T1000 (cell line): ENCODE measurements around the gene ZNF614.
"Not testable (repeated sequence)": the region's sequence is repeated elsewhere in the genome, so short reads cannot be mapped to it uniquely, and the experiment has no call there.

ENCODE experiments used
- DNase-seq: peaks from one replicate; lab custom pipeline; 2025; ENCODE audit warnings: mixed read lengths; lab: John Stamatoyannopoulos, UW

The ZNF614 gene

GRCh38 chr19:51986309-51987291, 41.6 kb downstream of the ZNF614 start, which contains the start of gene ZNF350:
Gene ZNF350, minus strand, starts transcription at chr19:51986840. Its CDS starts 12,480 bp downstream, at chr19:51974360.
- peak; percentile 73 for DNase-seq

- no peak for DNase-seq
Measured at GRCh38 chr19:51983361-51983760, 44.8 kb downstream of the ZNF614 start.

DNA sequence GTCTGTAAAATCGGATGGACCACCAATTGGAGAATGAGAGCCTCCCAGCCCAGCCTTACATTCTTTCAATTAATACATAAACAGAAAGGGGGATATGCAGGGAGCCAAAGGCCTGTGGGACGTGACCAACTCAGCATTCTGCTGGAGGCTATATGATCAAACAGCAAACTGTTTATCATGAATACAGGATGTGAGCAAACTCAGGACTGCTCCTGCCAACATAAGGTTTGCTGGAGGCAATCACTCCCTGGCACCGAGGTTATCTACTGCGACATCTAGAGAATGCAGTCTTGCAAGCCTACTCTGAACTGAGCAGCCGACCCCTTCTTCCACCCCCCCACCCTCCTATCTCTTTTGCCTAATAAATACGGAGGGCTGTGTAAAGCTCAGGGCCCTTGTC, 47.3 kb downstream of the ZNF614 start:
- DNase-seq = peak; percentile 54

DNA sequence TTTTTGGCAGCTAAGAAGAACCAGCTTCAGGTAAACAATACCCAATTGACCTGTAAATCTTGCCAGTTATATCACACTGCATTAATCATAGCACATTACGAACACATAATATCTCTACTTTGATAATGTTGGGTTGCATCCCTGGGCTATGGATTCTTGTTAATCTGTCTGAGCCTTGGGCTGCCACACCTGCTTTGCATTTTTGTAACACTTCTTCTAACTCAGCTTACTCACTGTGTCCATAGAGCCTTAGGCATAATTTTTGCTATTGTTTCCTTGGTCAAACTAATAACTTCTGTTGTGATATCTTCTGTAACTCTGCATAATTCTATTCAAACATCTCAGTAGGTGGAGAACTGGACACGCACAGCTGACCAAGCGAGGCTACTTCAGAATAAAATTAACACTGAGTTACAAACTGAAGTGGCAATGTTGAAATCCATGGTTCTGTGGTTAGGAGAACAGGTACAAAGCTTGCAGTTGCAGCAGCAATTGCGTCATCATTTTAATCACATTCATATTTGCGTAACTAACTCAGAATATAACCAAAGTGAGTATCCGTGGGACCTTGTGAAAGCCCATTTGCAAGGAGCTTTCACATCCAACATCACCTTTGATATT, 48.0 kb downstream of the ZNF614 start:
- no peak for DNase-seq

- DNase-seq = no peak
Measured at GRCh38 chr19:51978882-51979281, 49.3 kb downstream of the ZNF614 start.

GRCh38 chr19:51977346-51977745, 50.8 kb downstream of the ZNF614 start:
- no peak for DNase-seq

DNA sequence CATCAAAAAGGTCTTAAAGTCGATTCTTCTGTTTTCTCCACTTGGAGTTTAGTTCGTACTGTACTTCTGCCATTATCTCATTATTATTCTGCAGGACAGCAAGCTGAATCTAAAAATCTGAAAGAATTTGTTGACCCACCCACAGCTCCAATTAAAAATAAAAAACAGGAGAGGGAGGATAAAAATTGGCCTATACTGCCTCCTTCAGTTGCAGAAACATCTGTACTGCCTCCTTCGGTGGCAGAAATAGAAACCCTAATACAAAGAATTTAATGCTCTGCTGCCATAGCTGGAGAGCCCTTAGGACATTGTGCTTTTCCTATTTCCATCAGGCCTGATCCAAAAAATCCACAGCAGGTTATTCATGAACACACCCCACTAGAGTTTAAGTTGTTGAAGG, 51.3 kb downstream of the ZNF614 start:
- DNase-seq = no peak

DNA sequence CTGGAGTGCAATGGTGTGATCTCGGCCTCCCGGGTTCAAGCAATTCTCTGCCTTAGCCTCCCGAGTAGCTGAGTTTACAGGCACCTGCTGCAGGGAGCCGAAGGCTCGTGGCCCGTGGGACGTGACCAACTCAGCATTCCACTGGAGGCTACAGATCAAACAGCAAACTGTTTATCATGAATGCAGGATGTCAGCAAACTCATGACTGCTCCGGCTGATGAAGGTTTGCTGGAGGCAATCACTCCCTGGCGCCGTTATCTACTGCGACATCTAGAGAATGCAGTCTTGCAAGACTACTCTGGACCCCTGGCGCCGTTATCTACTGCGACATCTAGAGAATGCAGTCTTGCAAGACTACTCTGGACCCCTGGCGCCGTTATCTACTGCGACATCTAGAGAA, 52.4 kb downstream of the ZNF614 start:
- DNase-seq = not testable (repeated sequence)

DNA sequence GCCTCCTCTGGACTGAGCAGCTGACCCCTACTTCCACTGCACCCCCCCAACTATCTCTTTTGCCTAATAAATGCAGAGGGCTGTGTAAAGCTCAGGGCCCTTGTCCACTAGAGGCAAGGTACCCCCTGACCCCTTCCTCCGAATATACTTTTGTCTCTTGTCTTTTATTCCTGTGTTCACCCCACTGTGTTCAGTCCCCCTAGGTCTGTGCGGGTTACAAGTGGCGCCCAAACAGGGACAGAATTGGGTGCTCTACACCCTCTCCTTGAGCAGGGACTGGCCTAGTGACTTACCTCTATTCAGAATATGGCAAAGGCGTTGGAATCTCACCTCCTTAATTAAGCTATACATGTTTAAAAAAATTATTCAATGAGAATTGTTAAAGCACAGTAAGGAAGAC, 56.6 kb downstream of the ZNF614 start:
- DNase-seq = no peak

DNA sequence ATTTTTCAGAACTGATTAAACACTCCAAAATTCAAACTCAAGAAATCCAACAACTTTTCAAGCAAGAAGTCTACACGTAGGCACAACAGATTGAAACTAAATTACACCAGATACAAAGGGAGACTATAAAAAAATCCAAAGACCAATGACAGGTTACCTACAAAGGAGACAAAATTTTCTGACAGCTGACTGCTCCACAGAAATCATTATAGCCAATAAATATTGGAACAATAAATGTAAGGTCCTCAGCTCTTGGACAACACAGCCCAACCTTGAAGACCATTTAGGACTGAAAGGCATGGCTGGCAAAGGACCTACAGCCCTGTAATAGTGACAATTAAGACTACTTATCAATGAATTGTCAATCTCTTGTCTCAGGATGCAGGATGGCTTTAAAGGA, 57.5 kb downstream of the ZNF614 start:
- DNase-seq = no peak

GRCh38 chr19:51965583-51965982, 62.6 kb downstream of the ZNF614 start:
- no peak for DNase-seq
